Endothelial cell of umbilical vein (primary cell): Measurements from ENCODE around the gene BRI3BP.

Source experiments
- EZH2 ChIP-seq: IDR thresholded peaks from 2 replicates; pipeline ENCODE4 v1.6.1; 2012; ENCODE audit warnings: borderline replicate concordance, low read depth, mild to moderate bottlenecking, moderate library complexity, low read length, inconsistent platforms; ENCODE audit not compliant: severe bottlenecking
- FOS ChIP-seq: IDR thresholded peaks from 2 replicates; pipeline ENCODE4 v1.6.1; 2011; ENCODE audit warnings: mild to moderate bottlenecking, low read length, moderate library complexity, borderline replicate concordance; ENCODE audit not compliant: insufficient read depth
- JUN ChIP-seq: IDR thresholded peaks from 2 replicates; pipeline ENCODE4 v1.6.1; 2011; ENCODE audit warnings: borderline replicate concordance, low read depth; ENCODE audit not compliant: insufficient read length, insufficient read depth
- MYC ChIP-seq: IDR thresholded peaks from one replicate; pipeline ENCODE4 v1.6.1; 2011; ENCODE audit warnings: mild to moderate bottlenecking, low read depth, low read length
- POLR2A ChIP-seq: IDR thresholded peaks from 2 replicates; pipeline ENCODE4 v1.6.1; 2012; ENCODE audit warnings: low read depth, mild to moderate bottlenecking, control low read depth, low read length
- TF ChIP-seq, protein P1 (sequence below), 2 donors: IDR thresholded peaks; 1 replicate in 1 of 2; 2 replicates in 1 of 2; pipeline ENCODE4 v1.5.1; 2011; ENCODE audit warnings: low read length in 2 of 2, mild to moderate bottlenecking in 2 of 2, moderate library complexity in 2 of 2, control low read depth in 1 of 2, inconsistent platforms in 1 of 2, low read depth in 1 of 2; ENCODE audit not compliant: insufficient read depth in 1 of 2; ENCODE audit errors: extremely low read depth in 1 of 2
- TF ChIP-seq, protein P2 (sequence below): IDR thresholded peaks from 2 replicates; pipeline ENCODE4 v1.6.1; 2011; ENCODE audit not compliant: insufficient read depth, insufficient read length

DNA sequence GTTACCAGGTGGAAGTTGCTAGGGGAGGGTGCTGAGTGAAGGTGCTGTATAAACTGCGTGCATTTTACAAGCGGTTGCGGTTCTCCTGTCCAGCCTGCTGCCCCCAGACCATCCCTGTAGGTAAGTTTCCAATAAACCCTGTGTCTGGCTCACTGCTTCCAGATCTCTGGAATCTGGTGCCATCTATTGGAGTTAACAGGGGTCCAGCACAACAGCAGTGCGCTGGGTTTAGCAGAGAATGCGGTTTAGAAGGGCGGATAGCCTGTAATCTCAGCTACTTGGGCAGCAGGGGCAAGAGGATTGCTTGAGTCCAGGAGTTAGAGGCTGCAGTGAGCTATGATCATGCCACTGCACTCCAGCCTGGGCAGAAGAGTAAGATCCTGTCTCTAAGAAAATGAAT lies 76.7 kb downstream of the BRI3BP start:
- TF ChIP-seq EZH2 (no peak), FOS (no peak), POLR2A (no peak), MYC (no peak), JUN (no peak)
- TF ChIP-seq, protein P1, sequence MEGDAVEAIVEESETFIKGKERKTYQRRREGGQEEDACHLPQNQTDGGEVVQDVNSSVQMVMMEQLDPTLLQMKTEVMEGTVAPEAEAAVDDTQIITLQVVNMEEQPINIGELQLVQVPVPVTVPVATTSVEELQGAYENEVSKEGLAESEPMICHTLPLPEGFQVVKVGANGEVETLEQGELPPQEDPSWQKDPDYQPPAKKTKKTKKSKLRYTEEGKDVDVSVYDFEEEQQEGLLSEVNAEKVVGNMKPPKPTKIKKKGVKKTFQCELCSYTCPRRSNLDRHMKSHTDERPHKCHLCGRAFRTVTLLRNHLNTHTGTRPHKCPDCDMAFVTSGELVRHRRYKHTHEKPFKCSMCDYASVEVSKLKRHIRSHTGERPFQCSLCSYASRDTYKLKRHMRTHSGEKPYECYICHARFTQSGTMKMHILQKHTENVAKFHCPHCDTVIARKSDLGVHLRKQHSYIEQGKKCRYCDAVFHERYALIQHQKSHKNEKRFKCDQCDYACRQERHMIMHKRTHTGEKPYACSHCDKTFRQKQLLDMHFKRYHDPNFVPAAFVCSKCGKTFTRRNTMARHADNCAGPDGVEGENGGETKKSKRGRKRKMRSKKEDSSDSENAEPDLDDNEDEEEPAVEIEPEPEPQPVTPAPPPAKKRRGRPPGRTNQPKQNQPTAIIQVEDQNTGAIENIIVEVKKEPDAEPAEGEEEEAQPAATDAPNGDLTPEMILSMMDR (IDR thresholded peaks at IDR 0.05; ENCODE audit: extremely low read depth in 1 of 2, insufficient read depth in 1 of 2, low read depth in 1 of 2, low read length in 2 of 2) = no peak
- TF ChIP-seq, protein P2, sequence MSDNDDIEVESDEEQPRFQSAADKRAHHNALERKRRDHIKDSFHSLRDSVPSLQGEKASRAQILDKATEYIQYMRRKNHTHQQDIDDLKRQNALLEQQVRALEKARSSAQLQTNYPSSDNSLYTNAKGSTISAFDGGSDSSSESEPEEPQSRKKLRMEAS = no peak
